Measurements from ENCODE around the gene LARP4.

DNA sequence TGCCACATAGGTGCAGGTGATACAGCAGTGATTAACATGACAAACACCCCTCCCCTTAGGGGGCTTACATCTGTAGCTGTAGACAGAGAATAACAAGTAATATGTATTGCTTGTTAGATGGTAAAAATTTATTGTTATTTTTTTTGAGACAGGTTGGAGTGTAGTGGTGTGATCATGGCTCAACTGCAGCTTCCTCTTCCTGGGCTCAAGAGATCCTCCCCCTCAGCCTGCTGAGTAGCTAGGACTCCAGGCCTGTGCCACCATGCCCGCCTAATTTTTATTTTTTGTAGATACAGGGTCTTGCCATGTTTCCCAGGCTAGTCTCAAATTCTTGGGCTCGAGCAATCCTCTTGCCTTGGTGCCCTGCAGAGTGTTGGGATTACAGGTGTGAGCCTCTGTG lies 123.9 kb downstream of the LARP4 start:
- TF ChIP-seq, protein P1, sequence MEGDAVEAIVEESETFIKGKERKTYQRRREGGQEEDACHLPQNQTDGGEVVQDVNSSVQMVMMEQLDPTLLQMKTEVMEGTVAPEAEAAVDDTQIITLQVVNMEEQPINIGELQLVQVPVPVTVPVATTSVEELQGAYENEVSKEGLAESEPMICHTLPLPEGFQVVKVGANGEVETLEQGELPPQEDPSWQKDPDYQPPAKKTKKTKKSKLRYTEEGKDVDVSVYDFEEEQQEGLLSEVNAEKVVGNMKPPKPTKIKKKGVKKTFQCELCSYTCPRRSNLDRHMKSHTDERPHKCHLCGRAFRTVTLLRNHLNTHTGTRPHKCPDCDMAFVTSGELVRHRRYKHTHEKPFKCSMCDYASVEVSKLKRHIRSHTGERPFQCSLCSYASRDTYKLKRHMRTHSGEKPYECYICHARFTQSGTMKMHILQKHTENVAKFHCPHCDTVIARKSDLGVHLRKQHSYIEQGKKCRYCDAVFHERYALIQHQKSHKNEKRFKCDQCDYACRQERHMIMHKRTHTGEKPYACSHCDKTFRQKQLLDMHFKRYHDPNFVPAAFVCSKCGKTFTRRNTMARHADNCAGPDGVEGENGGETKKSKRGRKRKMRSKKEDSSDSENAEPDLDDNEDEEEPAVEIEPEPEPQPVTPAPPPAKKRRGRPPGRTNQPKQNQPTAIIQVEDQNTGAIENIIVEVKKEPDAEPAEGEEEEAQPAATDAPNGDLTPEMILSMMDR (IDR thresholded peaks at IDR 0.05; ENCODE audit: insufficient read depth, low read length, poor library complexity, severe bottlenecking), result no peak
- TF ChIP-seq EZH2phosphoT487 (conservative IDR thresholded peaks at IDR 0.05; ENCODE audit: low read length), result no peak

Data from SU-DHL-6 (cell line).